IMR-90 (cell line): ENCODE results near the gene DENND5A. TPM values are rescaled to one million over a fixed set of nuclear protein-coding genes. Genes with fewer than 3 reads are reported as not detected.
A peak's percentile ranks its signal among the peaks of the same experiment; 100 is the strongest.

Experiments used
- ATAC-seq: fragments of 200-7000 bp; cut with Tn5 transposase; 2 replicates; pipeline ENCODE4 v1.9.1; 2020; ENCODE audit warnings: low read depth, mild to moderate bottlenecking, moderate library complexity
- BruUV-seq: library from RNA; stranded (reverse); fragments of 400-500 nt; replicated peaks from 2 replicates; lab custom pipeline; 2021; lab: Mats Ljungman, UMichigan
- CTCF ChIA-PET: fragments of 300-600 bp; formaldehyde crosslinking; extraction: SDS; loops from one replicate; lab custom pipeline; 2021; ENCODE audit warnings: antibody characterized with exemption; lab: Yijun Ruan, JAX
- POLR2A ChIA-PET: fragments of 300-600 bp; sonication (Branson Sonifier 250); formaldehyde crosslinking; loops from one replicate; lab custom pipeline; 2022; ENCODE audit warnings: antibody characterized with exemption; ENCODE audit not compliant: unreplicated experiment; lab: Charles Lee
- DNase-seq: peaks from one replicate; pipeline ENCODE4 v3.0.0; 2013
- H2AFZ ChIP-seq: replicated peaks from 2 replicates; pipeline ENCODE3; 2013; ENCODE audit warnings: low read length, mild to moderate bottlenecking; ENCODE audit not compliant: poor library complexity
- H2AK5ac ChIP-seq: 2 replicates; pipeline ENCODE4 v1.6.1; 2013; ENCODE audit warnings: low read depth, low read length, inconsistent platforms
- H2AK9ac ChIP-seq: replicated peaks from 2 replicates; pipeline ENCODE3; 2013; ENCODE audit warnings: mild to moderate bottlenecking, low read depth, low read length, moderate library complexity; ENCODE audit not compliant: poor library complexity
- H2BK120ac ChIP-seq: 2 replicates; pipeline ENCODE4 v1.6.1; 2013; ENCODE audit warnings: low read depth, low read length, inconsistent platforms
- H2BK15ac ChIP-seq: 3 replicates; pipeline ENCODE4 v1.6.1; 2013; ENCODE audit warnings: low read depth, low read length, inconsistent platforms
- H2BK20ac ChIP-seq: 2 replicates; pipeline ENCODE4 v1.6.1; 2013; ENCODE audit warnings: low read depth, mild to moderate bottlenecking, inconsistent platforms, low read length, moderate library complexity
- H2BK5ac ChIP-seq: 2 replicates; pipeline ENCODE4 v1.6.1; 2013; ENCODE audit warnings: mild to moderate bottlenecking, low read depth, low read length, inconsistent platforms; ENCODE audit not compliant: poor library complexity, severe bottlenecking
- H3K14ac ChIP-seq: replicated peaks from 2 replicates; pipeline ENCODE4 v1.6.1; 2013; ENCODE audit warnings: low read depth, low read length, inconsistent platforms
- H3K18ac ChIP-seq: 2 replicates; pipeline ENCODE4 v1.6.1; 2013; ENCODE audit warnings: low read depth, low read length, control low read depth
- H3K23ac ChIP-seq: 2 replicates; pipeline ENCODE4 v1.6.1; 2013; ENCODE audit warnings: low read depth, low read length, inconsistent platforms
- H3K27ac ChIP-seq: 2 replicates; pipeline ENCODE4 v1.5.1; 2013; ENCODE audit warnings: mild to moderate bottlenecking, control low read depth, low read length; ENCODE audit not compliant: insufficient read depth
- H3K27me3 ChIP-seq: 2 replicates; pipeline ENCODE4 v1.6.1; 2013; ENCODE audit warnings: low read length; ENCODE audit not compliant: control insufficient read depth, insufficient read depth
- H3K36me3 ChIP-seq: 2 replicates; pipeline ENCODE4 v1.6.1; 2013; ENCODE audit warnings: low read length, mixed read lengths; ENCODE audit not compliant: control insufficient read depth, insufficient read depth
- H3K4ac ChIP-seq: 2 replicates; pipeline ENCODE4 v1.6.1; 2013; ENCODE audit warnings: low read depth, low read length, inconsistent platforms
- H3K4me1 ChIP-seq: 2 replicates; pipeline ENCODE4 v1.6.1; 2013; ENCODE audit warnings: low read length, mixed read lengths; ENCODE audit not compliant: control insufficient read depth, insufficient read depth
- H3K4me2 ChIP-seq: 2 replicates; pipeline ENCODE4 v1.6.1; 2013; ENCODE audit warnings: low read depth, mild to moderate bottlenecking, control low read depth, low read length, moderate library complexity
- H3K4me3 ChIP-seq: 2 replicates; pipeline ENCODE4 v1.5.1; 2013; ENCODE audit warnings: low read depth, mild to moderate bottlenecking, control low read depth, low read length, moderate library complexity; ENCODE audit not compliant: insufficient read depth
- H3K56ac ChIP-seq: 2 replicates; pipeline ENCODE4 v1.6.1; 2013; ENCODE audit warnings: low read length, inconsistent platforms; ENCODE audit not compliant: insufficient read depth; ENCODE audit errors: extremely low read depth
- H3K79me1 ChIP-seq, 2 experiments: 2 replicates each; pipeline ENCODE4 v1.6.1; 2013; ENCODE audit warnings: low read length in 2 of 2, inconsistent platforms in 1 of 2, low read depth in 1 of 2
- H3K9ac ChIP-seq: 2 replicates; pipeline ENCODE4 v1.6.1; 2013; ENCODE audit warnings: low read depth, low read length, control low read depth
- H3K9me1 ChIP-seq: 2 replicates; pipeline ENCODE4 v1.6.1; 2013; ENCODE audit warnings: low read length, inconsistent platforms; ENCODE audit not compliant: insufficient read depth
- H3K9me3 ChIP-seq: 2 replicates; pipeline ENCODE4 v1.6.1; 2013; ENCODE audit warnings: low read length; ENCODE audit not compliant: control insufficient read depth, insufficient read depth
- H4K20me1 ChIP-seq: 2 replicates; pipeline ENCODE4 v1.6.1; 2013; ENCODE audit warnings: low read length, inconsistent platforms; ENCODE audit not compliant: insufficient read depth
- H4K5ac ChIP-seq: 2 replicates; pipeline ENCODE4 v1.6.1; 2013; ENCODE audit warnings: mild to moderate bottlenecking, low read depth, low read length, control low read depth
- H4K8ac ChIP-seq, 2 experiments: 2 replicates each; pipeline ENCODE4 v1.6.1; 2013; ENCODE audit warnings: low read depth in 2 of 2, low read length in 2 of 2, control low read depth in 1 of 2, inconsistent platforms in 1 of 2
- H4K91ac ChIP-seq: 2 replicates; pipeline ENCODE4 v1.6.1; 2013; ENCODE audit warnings: low read depth, low read length, inconsistent platforms; ENCODE audit not compliant: insufficient read depth
- RAD21 ChIP-seq: IDR thresholded peaks from 2 replicates; pipeline ENCODE4 v1.6.1; 2012; ENCODE audit warnings: low read length, improper control_type of control experiment
- WGBS, 2 experiments: methylation state at CpG; one replicate each; pipeline versions ENCODE4 v1.1.5 to v1.1.7; 2013; ENCODE audit warnings: missing lambda C conversion rate in 2 of 2; ENCODE audit not compliant: insufficient read length in 1 of 2; ENCODE audit errors: extremely low coverage in 2 of 2; 5-methylcytosine and 5-hydroxymethylcytosine counted together
- dilution Hi-C: fragments of 300-500 bp; cut with HindIII; formaldehyde crosslinking; loops from one replicate; pipeline ENCODE4 v1.14.3; 2018; ENCODE audit warnings: low sequenced_read_pairs; ENCODE audit not compliant: unreplicated experiment
- in situ Hi-C: fragments of 300-500 bp; cut with MboI; formaldehyde crosslinking; loops from 3 replicates; pipeline ENCODE4 v1.14.3; 2019; ENCODE audit warnings: low sequenced_read_pairs, inconsistent platforms, mixed read lengths
- intact Hi-C: fragments of 100-400 bp; cut with micrococcal nuclease; formaldehyde crosslinking; loops from 2 replicates; pipeline ENCODE4 v1.10.0; 2022
- polyA plus RNA-seq, 3 experiments: library from polyadenylated mRNA; depleted of rRNA; stranded (reverse); fragments of >200 nt; gene quantifications; 2 replicates each; pipeline ENCODE4 v1.2.3, GENCODE V29; 2012; ENCODE audit warnings: low replicate concordance in 1 of 3
- total RNA-seq: library from RNA; depleted of rRNA; stranded (reverse); fragments of >200 nt; gene quantifications from 2 replicates; pipeline ENCODE4 v1.2.3, GENCODE V29; 2012
- TF ChIP-seq, protein P1 (sequence below): fragments of 150-350 bp; IDR thresholded peaks from 2 replicates; pipeline ENCODE4 v1.6.1; 2017; ENCODE audit warnings: mild to moderate bottlenecking, antibody characterized with exemption, low read length, low read depth

Gene DENND5A
- total and polyA plus RNA-seq, 2 of the 4 experiments (the other 2 are of a cell fraction) = 179 to 192 TPM

DNA sequence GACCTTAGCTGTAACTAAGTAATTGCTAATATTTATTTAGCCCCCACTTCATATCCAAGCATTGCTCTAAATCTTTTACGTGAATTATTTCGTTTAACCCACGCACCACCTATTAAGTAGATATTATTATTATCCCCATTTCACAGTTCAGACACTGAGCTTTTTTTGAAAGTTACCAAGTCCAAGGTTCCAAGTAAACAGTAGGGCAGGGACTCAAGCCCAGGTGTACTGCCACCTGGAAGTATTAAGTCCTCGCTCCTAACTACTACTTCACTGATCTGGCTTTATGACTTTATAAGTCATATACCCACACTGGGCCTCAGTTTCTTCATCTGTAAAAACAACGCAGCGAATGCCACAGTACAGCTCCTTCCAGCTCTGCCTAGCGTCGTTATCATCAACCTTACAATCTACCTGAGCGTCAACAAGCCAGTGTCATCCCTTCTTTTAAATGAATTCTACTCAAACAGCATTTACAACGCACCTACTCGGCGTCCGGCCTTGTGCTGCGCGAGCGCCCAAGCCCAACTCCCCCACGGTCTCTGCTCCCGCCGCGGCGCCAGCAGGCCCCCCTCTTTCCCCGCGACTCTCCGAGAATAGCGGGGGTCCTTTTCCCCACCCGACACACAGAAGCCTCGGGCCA is 48.6 kb upstream of the DENND5A start:
- ChIA-PET CTCF (interaction anchor here (1.1 kb wide), 1 partner anchor 14 kb away, joined by 3 read pairs; no protein-coding TSS in a partner anchor), POLR2A (no interaction called here)
- peaks cover 13% of the 10 kb centered on the region for H3K9me1 ChIP-seq
- no peaks in the 10 kb centered on the region for H3K27me3 ChIP-seq
- H4K91ac ChIP-seq = no peak overlapping the region
- H2AK5ac ChIP-seq = 0 out of 2 replicates have a peak overlapping the region, but pooled peaks have one; percentile 39
- no peaks in the 10 kb centered on the region; the same call in 1 of the 2 replicates for H3K36me3 ChIP-seq
- peak overlapping the region; percentile 96 for H3K4me2 ChIP-seq
- H3K14ac ChIP-seq = peak overlapping the region; percentile 69
- no peak overlapping the region for H2BK15ac ChIP-seq
- TF ChIP-seq, protein P1, sequence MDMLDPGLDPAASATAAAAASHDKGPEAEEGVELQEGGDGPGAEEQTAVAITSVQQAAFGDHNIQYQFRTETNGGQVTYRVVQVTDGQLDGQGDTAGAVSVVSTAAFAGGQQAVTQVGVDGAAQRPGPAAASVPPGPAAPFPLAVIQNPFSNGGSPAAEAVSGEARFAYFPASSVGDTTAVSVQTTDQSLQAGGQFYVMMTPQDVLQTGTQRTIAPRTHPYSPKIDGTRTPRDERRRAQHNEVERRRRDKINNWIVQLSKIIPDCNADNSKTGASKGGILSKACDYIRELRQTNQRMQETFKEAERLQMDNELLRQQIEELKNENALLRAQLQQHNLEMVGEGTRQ = no peak
- peak; percentile 7; the same call in 1 of the 2 replicates for TF ChIP-seq RAD21
- peak overlapping the region; percentile 35; the same call in 1 of the 2 replicates for H3K56ac ChIP-seq
- H3K9me3 ChIP-seq = no peaks in the 10 kb centered on the region
- dilution Hi-C loops (no loop called here), in situ Hi-C loops (no loop called here), intact Hi-C loops (loop anchor here (1.0 to 5.0 kb wide), 2 partner anchors 51 to 74 kb away; no protein-coding TSS in a partner anchor)
- H2AFZ ChIP-seq = peak overlapping the region; percentile 86
- peak overlapping the region; percentile 80 for H3K23ac ChIP-seq
- 1% methylated on average over 22 of the region's 27 CpGs; no CpG with 5 or more reads in 1 of the 2 experiments for WGBS, 2 experiments
- peaks cover 4% of the 10 kb centered on the region for H3K4me1 ChIP-seq
- H2BK5ac ChIP-seq = peak overlapping the region; percentile 57
- peak overlapping the region; percentile 30; the same call in 1 of the 2 replicates for H4K5ac ChIP-seq
- H3K4ac ChIP-seq = peak overlapping the region; percentile 70; the same call in 1 of the 2 replicates
- H2AK9ac ChIP-seq = peak overlapping the region; percentile 70
- peak overlapping the region; percentile 61 for H3K18ac ChIP-seq
- H3K79me1 ChIP-seq = peaks cover 18 to 43% of the 10 kb centered on the region in 2 experiments; a peak in 3 of 4 replicates
- peaks cover 25% of the 10 kb centered on the region; the same call in 1 of the 2 replicates for H4K20me1 ChIP-seq
- H2BK120ac ChIP-seq = peak overlapping the region; percentile 8; the same call in 1 of the 2 replicates
- no peak overlapping the region for H2BK20ac ChIP-seq
- peak overlapping the region; percentile 38 to 77; a peak in 2 of 4 replicates for H4K8ac ChIP-seq
- peak overlapping the region; percentile 94 for H3K9ac ChIP-seq
- TSS peak; percentile 50 for BruUV-seq
- H3K27ac ChIP-seq = peak overlapping the region; percentile 67
- peak overlapping the region; percentile 59 for H3K4me3 ChIP-seq
- peak; percentile 40 for ATAC-seq
- peak; percentile 8 for DNase-seq
